Liver (tissue), 3 donors: ENCODE data around the gene ITPA.

Experiments
- ATF3 ChIP-seq: IDR thresholded peaks from 2 replicates; pipeline ENCODE4 v1.6.1; 2016; ENCODE audit warnings: antibody characterized with exemption
- EGR1 ChIP-seq, 2 donors: IDR thresholded peaks; 2 replicates each; pipeline ENCODE4 v1.6.1; 2016 to 2018; ENCODE audit warnings: antibody characterized with exemption in 2 of 2, low read depth in 2 of 2
- FOXA1 ChIP-seq: IDR thresholded peaks from 2 replicates; pipeline ENCODE4 v1.6.1; 2016; ENCODE audit warnings: antibody characterized with exemption
- GABPA ChIP-seq, 2 donors: IDR thresholded peaks in 1 of 2; conservative IDR thresholded peaks in 1 of 2; 2 replicates each; pipeline ENCODE4 v1.6.1; 2016; ENCODE audit warnings: antibody characterized with exemption in 2 of 2, mild to moderate bottlenecking in 1 of 2, moderate library complexity in 1 of 2
- HNF4G ChIP-seq: IDR thresholded peaks from 2 replicates; pipeline ENCODE4 v1.6.1; 2016; ENCODE audit warnings: antibody characterized with exemption
- JUND ChIP-seq, 2 donors: IDR thresholded peaks; 2 replicates each; pipeline ENCODE4 v1.6.1; 2016; ENCODE audit warnings: antibody characterized with exemption in 2 of 2
- MAX ChIP-seq: IDR thresholded peaks from 2 replicates; pipeline ENCODE4 v1.6.1; 2016; ENCODE audit warnings: antibody characterized with exemption
- RAD21 ChIP-seq, 2 donors: IDR thresholded peaks; 2 replicates each; pipeline ENCODE4 v1.6.1; 2016; ENCODE audit warnings: antibody characterized with exemption in 2 of 2, mild to moderate bottlenecking in 2 of 2
- REST ChIP-seq: IDR thresholded peaks from 2 replicates; pipeline ENCODE4 v1.6.1; 2016; ENCODE audit warnings: antibody characterized with exemption, mild to moderate bottlenecking
- SP1 ChIP-seq: IDR thresholded peaks from 2 replicates; pipeline ENCODE4 v1.6.1; 2018; ENCODE audit warnings: antibody characterized with exemption, mild to moderate bottlenecking
- TAF1 ChIP-seq: conservative IDR thresholded peaks from 2 replicates; pipeline ENCODE4 v1.6.1; 2016; ENCODE audit warnings: antibody characterized with exemption, mild to moderate bottlenecking
- YY1 ChIP-seq: IDR thresholded peaks from 2 replicates; pipeline ENCODE4 v1.6.1; 2016; ENCODE audit warnings: antibody characterized with exemption, mild to moderate bottlenecking
- ZBTB33 ChIP-seq: IDR thresholded peaks from 2 replicates; pipeline ENCODE4 v1.6.1; 2016; ENCODE audit warnings: antibody characterized with exemption
- TF ChIP-seq, protein P1 (sequence below): fragments of 150-350 bp; IDR thresholded peaks from 2 replicates; pipeline ENCODE4 v1.5.1; 2017; ENCODE audit warnings: improper control_type of control experiment, low read depth, low read length; ENCODE audit not compliant: missing input control
- donor health status: healthy.
- donor health status: healthy.

- no peak for TF ChIP-seq RAD21 (IDR thresholded peaks at IDR 0.05)
- TF ChIP-seq, protein P1, sequence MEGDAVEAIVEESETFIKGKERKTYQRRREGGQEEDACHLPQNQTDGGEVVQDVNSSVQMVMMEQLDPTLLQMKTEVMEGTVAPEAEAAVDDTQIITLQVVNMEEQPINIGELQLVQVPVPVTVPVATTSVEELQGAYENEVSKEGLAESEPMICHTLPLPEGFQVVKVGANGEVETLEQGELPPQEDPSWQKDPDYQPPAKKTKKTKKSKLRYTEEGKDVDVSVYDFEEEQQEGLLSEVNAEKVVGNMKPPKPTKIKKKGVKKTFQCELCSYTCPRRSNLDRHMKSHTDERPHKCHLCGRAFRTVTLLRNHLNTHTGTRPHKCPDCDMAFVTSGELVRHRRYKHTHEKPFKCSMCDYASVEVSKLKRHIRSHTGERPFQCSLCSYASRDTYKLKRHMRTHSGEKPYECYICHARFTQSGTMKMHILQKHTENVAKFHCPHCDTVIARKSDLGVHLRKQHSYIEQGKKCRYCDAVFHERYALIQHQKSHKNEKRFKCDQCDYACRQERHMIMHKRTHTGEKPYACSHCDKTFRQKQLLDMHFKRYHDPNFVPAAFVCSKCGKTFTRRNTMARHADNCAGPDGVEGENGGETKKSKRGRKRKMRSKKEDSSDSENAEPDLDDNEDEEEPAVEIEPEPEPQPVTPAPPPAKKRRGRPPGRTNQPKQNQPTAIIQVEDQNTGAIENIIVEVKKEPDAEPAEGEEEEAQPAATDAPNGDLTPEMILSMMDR, result no peak
- no peak for TF ChIP-seq MAX
- no peak for TF ChIP-seq EGR1 (IDR thresholded peaks at IDR 0.05; ENCODE audit: low read depth in 2 of 2)
- TF ChIP-seq ATF3, result no peak
- no peak for TF ChIP-seq GABPA (IDR thresholded peaks at IDR 0.05 in 1 of 2, conservative IDR thresholded peaks at IDR 0.05 in 1 of 2)
- no peak for TF ChIP-seq JUND (IDR thresholded peaks at IDR 0.05)
- TF ChIP-seq FOXA1, result no peak
- TF ChIP-seq YY1, result no peak
- TF ChIP-seq REST, result no peak
- no peak for TF ChIP-seq TAF1
- no peak for TF ChIP-seq HNF4G
- no peak for TF ChIP-seq SP1
- no peak for TF ChIP-seq ZBTB33
These were observed 44.4 kb upstream of the ITPA start for GRCh38 chr20:3164763-3165410.
